ENCODE results near the gene CYP11A1. TPM values are rescaled to one million over a fixed set of nuclear protein-coding genes. Genes with fewer than 3 reads are reported as not detected.

Gene CYP11A1
- total RNA-seq, 6 donors from 2014 or later: 0.91 to 8.4 (median 1.1) TPM; not detected in 1

- H3K9me3 ChIP-seq: no peaks in the 10 kb centered on the region
- H3K4me3 ChIP-seq: no peak overlapping the region
- ATAC-seq (ENCODE audit: low FRiP score in 2 of 2): no peak
- no peak overlapping the region for H3K27ac ChIP-seq
- WGBS, 2 donors: 67 to 81% methylated on average over 1 of the region's 1 CpG
- no peak for DNase-seq
- no peaks in the 10 kb centered on the region for H3K36me3 ChIP-seq
- no peaks in the 10 kb centered on the region for H3K27me3 ChIP-seq
- no peak for TF ChIP-seq CTCF (IDR thresholded peaks at IDR 0.05)
- no peak for TF ChIP-seq EP300 (IDR thresholded peaks at IDR 0.05)
- no peak for TF ChIP-seq POLR2AphosphoS5 (IDR thresholded peaks at IDR 0.05)
- no peak for TF ChIP-seq POLR2A (IDR thresholded peaks at IDR 0.05)
- H3K4me1 ChIP-seq: no peaks in the 10 kb centered on the region
Observed at GRCh38 chr15:74294010-74294409, 73.4 kb downstream of the CYP11A1 start.

- WGBS, 2 donors: 72 to 83% methylated on average over 2 to 3 of the region's 3 CpGs
- no peak overlapping the region for H3K4me3 ChIP-seq
- no peaks in the 10 kb centered on the region for H3K4me1 ChIP-seq
- H3K36me3 ChIP-seq: no peaks in the 10 kb centered on the region
- no peaks in the 10 kb centered on the region for H3K27me3 ChIP-seq
- no peak for DNase-seq
- ATAC-seq (ENCODE audit: low FRiP score in 2 of 2): no peak
- no peak overlapping the region for H3K27ac ChIP-seq
- TF ChIP-seq POLR2A (IDR thresholded peaks at IDR 0.05): no peak
- no peak for TF ChIP-seq CTCF (IDR thresholded peaks at IDR 0.05)
- TF ChIP-seq EP300 (IDR thresholded peaks at IDR 0.05): no peak
- TF ChIP-seq POLR2AphosphoS5 (IDR thresholded peaks at IDR 0.05): no peak
- no peaks in the 10 kb centered on the region for H3K9me3 ChIP-seq
Observed at GRCh38 chr15:74293021-74293810, 74.2 kb downstream of the CYP11A1 start.

GRCh38 chr15:74291101-74292071, 76.1 kb downstream of the CYP11A1 start:
- peak; percentile 43 to 81 for DNase-seq
- TF ChIP-seq EP300 (IDR thresholded peaks at IDR 0.05): no peak
- TF ChIP-seq POLR2A (IDR thresholded peaks at IDR 0.05): no peak
- H3K27me3 ChIP-seq: no peaks in the 10 kb centered on the region

GRCh38 chr15:74290645-74291044, 76.8 kb downstream of the CYP11A1 start:
- ATAC-seq (ENCODE audit: low FRiP score in 2 of 2): no peak
- TF ChIP-seq POLR2A (IDR thresholded peaks at IDR 0.05): no peak
- no peak for TF ChIP-seq EP300 (IDR thresholded peaks at IDR 0.05)
- no peak for TF ChIP-seq CTCF (IDR thresholded peaks at IDR 0.05)
- TF ChIP-seq POLR2AphosphoS5 (IDR thresholded peaks at IDR 0.05): no peak
- no peaks in the 10 kb centered on the region for H3K36me3 ChIP-seq
- no peaks in the 10 kb centered on the region for H3K27me3 ChIP-seq
- no peak overlapping the region for H3K27ac ChIP-seq
- DNase-seq: no peak
- no peaks in the 10 kb centered on the region for H3K4me1 ChIP-seq
- no peak overlapping the region for H3K4me3 ChIP-seq
- no peaks in the 10 kb centered on the region for H3K9me3 ChIP-seq

More at GRCh38 chr15:74291101-74292071, 76.1 kb downstream of the CYP11A1 start:
- Histone ChIP-seq H3K4me1 (no peaks in the 10 kb centered on the region), H3K4me3 (no peak overlapping the region), H3K36me3 (no peaks in the 10 kb centered on the region), H3K9me3 (no peaks in the 10 kb centered on the region), H3K27ac (no peak overlapping the region)
- WGBS, 2 donors: 11 to 23% methylated on average over 8 to 20 of the region's 20 CpGs
- peak in 1 of 2 donors; percentile 79 for ATAC-seq (ENCODE audit: low FRiP score in 2 of 2)

GRCh38 chr15:74289671-74290070, 77.8 kb downstream of the CYP11A1 start:
- DNase-seq (no peak), ATAC-seq (ENCODE audit: low FRiP score in 2 of 2) (no peak)
- H3K9me3 ChIP-seq: no peaks in the 10 kb centered on the region
- H3K36me3 ChIP-seq: no peaks in the 10 kb centered on the region
- H3K27ac ChIP-seq: no peak overlapping the region
- TF ChIP-seq CTCF (IDR thresholded peaks at IDR 0.05) (no peak), POLR2A (IDR thresholded peaks at IDR 0.05) (no peak), EP300 (IDR thresholded peaks at IDR 0.05) (no peak), POLR2AphosphoS5 (IDR thresholded peaks at IDR 0.05) (no peak)
- H3K4me3 ChIP-seq: no peak overlapping the region
- no peaks in the 10 kb centered on the region for H3K4me1 ChIP-seq
- H3K27me3 ChIP-seq: no peaks in the 10 kb centered on the region

Measured in upper lobe of left lung (tissue), 6 donors.